ENCODE measurements around the gene SYNGR2. TPM values are rescaled to one million over a fixed set of nuclear protein-coding genes. Genes with fewer than 3 reads are reported as not detected.

SYNGR2 gene
- total RNA-seq, 1 donor from 2014 or later: 86.9 TPM

GRCh38 chr17:78131172-78132083 is 37.0 kb upstream of the SYNGR2 start:
- H3K4me1 ChIP-seq: peaks cover 68% of the 10 kb centered on the region
- no peaks in the 10 kb centered on the region for H3K9me3 ChIP-seq (replicated peaks)
- peak overlapping the region; percentile 48 for H3K4me3 ChIP-seq
- no peak for DNase-seq
- no peak for TF ChIP-seq CTCF (IDR thresholded peaks at IDR 0.05; ENCODE audit: borderline replicate concordance)
- intact Hi-C loops (cut with micrococcal nuclease): no loop called here
- H3K36me3 ChIP-seq: no peaks in the 10 kb centered on the region
- H3K27me3 ChIP-seq (ENCODE audit: low read depth): no peaks in the 10 kb centered on the region
- H3K27ac ChIP-seq (replicated peaks): peak overlapping the region; percentile 93

GRCh38 chr17:78132084-78132676 is 36.2 kb upstream of the SYNGR2 start:
- no peaks in the 10 kb centered on the region for H3K9me3 ChIP-seq (replicated peaks)
- no peaks in the 10 kb centered on the region for H3K27me3 ChIP-seq (ENCODE audit: low read depth)
- H3K36me3 ChIP-seq: no peaks in the 10 kb centered on the region
- no peak for TF ChIP-seq CTCF (IDR thresholded peaks at IDR 0.05; ENCODE audit: borderline replicate concordance)
- no peak overlapping the region for H3K27ac ChIP-seq (replicated peaks)
- peak overlapping the region; percentile 48 for H3K4me3 ChIP-seq
- intact Hi-C loops (cut with micrococcal nuclease): no loop called here
- H3K4me1 ChIP-seq: peaks cover 60% of the 10 kb centered on the region
- no peak for DNase-seq

- DNase-seq: no peak
- Histone ChIP-seq H3K27me3 (ENCODE audit: low read depth) (no peaks in the 10 kb centered on the region), H3K9me3 (replicated peaks) (no peaks in the 10 kb centered on the region), H3K27ac (replicated peaks) (no peak overlapping the region), H3K36me3 (no peaks in the 10 kb centered on the region), H3K4me3 (no peak overlapping the region), H3K4me1 (peaks cover 54% of the 10 kb centered on the region)
- intact Hi-C loops (cut with micrococcal nuclease): no loop called here
- no peak for TF ChIP-seq CTCF (IDR thresholded peaks at IDR 0.05; ENCODE audit: borderline replicate concordance)
Measured at GRCh38 chr17:78132767-78133178, 35.6 kb upstream of the SYNGR2 start.

- intact Hi-C loops (cut with micrococcal nuclease): no loop called here
- Histone ChIP-seq H3K27me3 (ENCODE audit: low read depth) (no peaks in the 10 kb centered on the region), H3K4me3 (no peak overlapping the region), H3K36me3 (no peaks in the 10 kb centered on the region), H3K27ac (replicated peaks) (no peak overlapping the region), H3K9me3 (replicated peaks) (no peaks in the 10 kb centered on the region), H3K4me1 (peaks cover 48% of the 10 kb centered on the region)
- DNase-seq: no peak
- TF ChIP-seq CTCF (IDR thresholded peaks at IDR 0.05; ENCODE audit: borderline replicate concordance): no peak
Measured at GRCh38 chr17:78133179-78133951, 35.0 kb upstream of the SYNGR2 start.
